DMS53 treated with DMSO at 0.1 percent for 48 hours (cell line): ENCODE data around the gene CYP1B1.
A peak's percentile ranks its signal among the peaks of the same experiment; 100 is the strongest.

Experiments
- DNase-seq: peaks from one replicate; lab custom pipeline; 2025; ENCODE audit not compliant: unreplicated experiment; lab: John Stamatoyannopoulos, UW

CYP1B1 gene

GRCh38 chr2:38076710-38077430 lies 919 bp upstream of the CYP1B1 start:
- no peak for DNase-seq

- DNase-seq: peak; percentile 30
Observed at GRCh38 chr2:38076152-38076709, 280 bp upstream of the CYP1B1 start.

GRCh38 chr2:38074764-38075506 lies 1.0 kb downstream of the CYP1B1 start:
- DNase-seq: no peak

- no peak for DNase-seq
Observed at GRCh38 chr2:38074058-38074763, 1.7 kb downstream of the CYP1B1 start.

GRCh38 chr2:38073211-38074057 lies 2.5 kb downstream of the CYP1B1 start:
- DNase-seq: no peak

GRCh38 chr2:38070438-38070837 lies 5.5 kb downstream of the CYP1B1 start:
- no peak for DNase-seq

- DNase-seq: no peak
Observed at GRCh38 chr2:38068234-38068633, 7.7 kb downstream of the CYP1B1 start.

GRCh38 chr2:38066421-38067115 lies 9.4 kb downstream of the CYP1B1 start:
- no peak for DNase-seq

- DNase-seq: no peak
Observed at GRCh38 chr2:38065502-38066135, 10.3 kb downstream of the CYP1B1 start.

GRCh38 chr2:38064801-38065501 lies 11.0 kb downstream of the CYP1B1 start:
- DNase-seq: no peak

GRCh38 chr2:38060236-38061018 lies 15.5 kb downstream of the CYP1B1 start:
- DNase-seq: no peak

GRCh38 chr2:38057651-38058410 lies 18.1 kb downstream of the CYP1B1 start:
- no peak for DNase-seq

GRCh38 chr2:38056216-38056615 lies 19.7 kb downstream of the CYP1B1 start:
- no peak for DNase-seq

GRCh38 chr2:38045811-38046210 lies 30.1 kb downstream of the CYP1B1 start:
- DNase-seq: no peak

GRCh38 chr2:38039121-38039910 lies 36.6 kb downstream of the CYP1B1 start:
- DNase-seq: no peak

- no peak for DNase-seq
Observed at GRCh38 chr2:38038682-38039081, 37.3 kb downstream of the CYP1B1 start.
